Keratinocyte (primary cell): Measurements from ENCODE around the gene THBD. TPM values are rescaled to one million over a fixed set of nuclear protein-coding genes. Genes with fewer than 3 reads are reported as not detected.

ENCODE experiments used
- DNase-seq: peaks from one replicate; pipeline ENCODE4 v3.0.0-alpha.2; 2011; ENCODE audit warnings: low read depth, missing footprints, low spot score
- FAIRE-seq: peaks from 2 replicates; lab custom pipeline; 2011; peaks lifted over from hg19 to GRCh38; lab: Jason Lieb, UNC
- H2AFZ ChIP-seq: 2 replicates; pipeline ENCODE4 v1.6.0; 2012; ENCODE audit warnings: low read length, control low read depth, inconsistent platforms; ENCODE audit not compliant: control insufficient read depth
- H3K27ac ChIP-seq: 2 replicates; pipeline ENCODE4 v1.5.1; 2011; ENCODE audit warnings: low read length; ENCODE audit not compliant: control insufficient read depth, insufficient read depth
- H3K27me3 ChIP-seq: 3 replicates; pipeline ENCODE4 v1.6.0; 2011; ENCODE audit warnings: low read length; ENCODE audit not compliant: control insufficient read depth, insufficient read depth; ENCODE audit errors: extremely low read depth
- H3K36me3 ChIP-seq, 2 experiments: 2 replicates in 1 of 2; 3 replicates in 1 of 2; pipeline ENCODE4 v1.5.1; 2011; ENCODE audit warnings: low read length in 2 of 2, mild to moderate bottlenecking in 1 of 2; ENCODE audit not compliant: control insufficient read depth in 2 of 2, insufficient read depth in 2 of 2; ENCODE audit errors: extremely low read depth in 1 of 2
- H3K4me1 ChIP-seq: 3 replicates; pipeline ENCODE4 v1.5.1; 2011; ENCODE audit warnings: low read length; ENCODE audit not compliant: control insufficient read depth, insufficient read depth; ENCODE audit errors: extremely low read depth
- H3K4me2 ChIP-seq: 3 replicates; pipeline ENCODE4 v1.6.0; 2011; ENCODE audit warnings: low read depth, low read length; ENCODE audit not compliant: control insufficient read depth, insufficient read depth; ENCODE audit errors: extremely low read depth
- H3K4me3 ChIP-seq, 3 experiments: fragments of 200-600 bp in 1 of 3; sonication (generic) in 1 of 3; 2 replicates in 2 of 3; 3 replicates in 1 of 3; pipeline ENCODE4 v1.5.1; 2011 to 2016; ENCODE audit warnings: low read length in 3 of 3, mild to moderate bottlenecking in 3 of 3, control low read depth in 2 of 3, inconsistent platforms in 1 of 3, low read depth in 1 of 3, mixed read lengths in 1 of 3, mixed run types in 1 of 3, moderate library complexity in 1 of 3; ENCODE audit not compliant: control insufficient read depth in 2 of 3, insufficient read depth in 2 of 3; ENCODE audit errors: extremely low read depth in 1 of 3
- H3K79me2 ChIP-seq: 2 replicates; pipeline ENCODE4 v1.6.0; 2012; ENCODE audit warnings: low read length; ENCODE audit not compliant: control insufficient read depth, insufficient read depth
- H3K9ac ChIP-seq: 3 replicates; pipeline ENCODE4 v1.6.0; 2011; ENCODE audit warnings: low read length; ENCODE audit not compliant: control insufficient read depth, insufficient read depth; ENCODE audit errors: extremely low read depth
- H3K9me1 ChIP-seq: 3 replicates; pipeline ENCODE4 v1.6.0; 2011; ENCODE audit warnings: low read length; ENCODE audit not compliant: control insufficient read depth, insufficient read depth; ENCODE audit errors: extremely low read depth
- H3K9me3 ChIP-seq: 2 replicates; pipeline ENCODE4 v1.5.1; 2012; ENCODE audit warnings: low read depth, low read length; ENCODE audit not compliant: control insufficient read depth
- H4K20me1 ChIP-seq: 3 replicates; pipeline ENCODE4 v1.6.0; 2011; ENCODE audit warnings: low read length; ENCODE audit not compliant: control insufficient read depth, insufficient read depth; ENCODE audit errors: extremely low read depth
- EZH2 ChIP-seq: IDR thresholded peaks from one replicate; pipeline ENCODE4 v1.6.1; 2012; ENCODE audit warnings: inconsistent platforms, mild to moderate bottlenecking, low read length, moderate library complexity
- dilution Hi-C: fragments of 300-500 bp; cut with MboI; formaldehyde crosslinking; loops from one replicate; pipeline ENCODE4 v1.7.0; 2020; ENCODE audit warnings: low sequenced_read_pairs; ENCODE audit not compliant: extremely low pct_ligation_motif_present
- polyA plus RNA-seq, 5 experiments: library from polyadenylated mRNA; depleted of rRNA in 3 of 5; stranded (reverse) in 3 of 5; stranded (forward) in 1 of 5; unstranded in 1 of 5; fragments of >200 nt; gene quantifications; 1 replicate in 1 of 5; 2 replicates in 3 of 5; 3 replicates in 1 of 5; pipeline versions ENCODE4 v1.2.1 to v1.2.3, GENCODE V29; 2011 to 2012; ENCODE audit warnings: missing spikeins in 2 of 5, low read depth in 1 of 5, low replicate concordance in 1 of 5
- TF ChIP-seq, protein P1 (sequence below), 3 experiments: IDR thresholded peaks in 1 of 3; conservative IDR thresholded peaks in 1 of 3; optimal IDR thresholded peaks in 1 of 3; 2 replicates in 2 of 3; 3 replicates in 1 of 3; pipeline versions ENCODE3 to v1.5.1; 2011; ENCODE audit warnings: low read length in 3 of 3, mild to moderate bottlenecking in 3 of 3, moderate library complexity in 2 of 3, control low read depth in 1 of 3, inconsistent platforms in 1 of 3; ENCODE audit not compliant: insufficient read depth in 2 of 3; ENCODE audit errors: extremely low read depth in 1 of 3

The THBD gene
- polyA plus RNA-seq, 1 donor (not counting 4 experiments of a cell fraction or from before 2014, with no cell fraction given), result 4.7 TPM

DNA sequence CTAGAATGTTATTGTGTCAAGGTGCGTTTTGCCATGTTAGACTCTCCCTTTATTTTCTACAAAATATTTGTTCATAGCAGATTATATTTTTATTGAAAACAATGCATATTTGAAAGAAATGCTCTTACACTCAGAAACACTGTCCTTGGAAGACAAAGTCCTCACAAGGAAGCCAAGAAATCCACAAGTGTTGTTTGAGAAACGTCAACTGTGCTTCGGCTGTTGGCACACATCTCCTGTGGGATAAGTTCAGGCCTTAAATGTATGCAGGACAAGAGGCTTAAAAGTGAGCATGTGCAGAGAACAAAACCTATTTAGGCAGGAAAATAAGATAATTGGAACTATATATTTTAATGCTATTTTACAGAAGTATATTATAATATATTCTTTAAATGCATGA lies 9.5 kb upstream of the THBD start:
- H2AFZ ChIP-seq, result no peak overlapping the region
- no peaks in the 10 kb centered on the region for H3K9me1 ChIP-seq
- H3K27ac ChIP-seq, result no peak overlapping the region
- dilution Hi-C loops, result no loop called here
- no peaks in the 10 kb centered on the region for H3K27me3 ChIP-seq
- no peak overlapping the region for H3K4me2 ChIP-seq
- DNase-seq (no peak), FAIRE-seq (no peak)
- TF ChIP-seq, protein P1, sequence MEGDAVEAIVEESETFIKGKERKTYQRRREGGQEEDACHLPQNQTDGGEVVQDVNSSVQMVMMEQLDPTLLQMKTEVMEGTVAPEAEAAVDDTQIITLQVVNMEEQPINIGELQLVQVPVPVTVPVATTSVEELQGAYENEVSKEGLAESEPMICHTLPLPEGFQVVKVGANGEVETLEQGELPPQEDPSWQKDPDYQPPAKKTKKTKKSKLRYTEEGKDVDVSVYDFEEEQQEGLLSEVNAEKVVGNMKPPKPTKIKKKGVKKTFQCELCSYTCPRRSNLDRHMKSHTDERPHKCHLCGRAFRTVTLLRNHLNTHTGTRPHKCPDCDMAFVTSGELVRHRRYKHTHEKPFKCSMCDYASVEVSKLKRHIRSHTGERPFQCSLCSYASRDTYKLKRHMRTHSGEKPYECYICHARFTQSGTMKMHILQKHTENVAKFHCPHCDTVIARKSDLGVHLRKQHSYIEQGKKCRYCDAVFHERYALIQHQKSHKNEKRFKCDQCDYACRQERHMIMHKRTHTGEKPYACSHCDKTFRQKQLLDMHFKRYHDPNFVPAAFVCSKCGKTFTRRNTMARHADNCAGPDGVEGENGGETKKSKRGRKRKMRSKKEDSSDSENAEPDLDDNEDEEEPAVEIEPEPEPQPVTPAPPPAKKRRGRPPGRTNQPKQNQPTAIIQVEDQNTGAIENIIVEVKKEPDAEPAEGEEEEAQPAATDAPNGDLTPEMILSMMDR (optimal IDR thresholded peaks at IDR 0.05 in 1 of 3, IDR thresholded peaks at IDR 0.05 in 1 of 3, conservative IDR thresholded peaks at IDR 0.05 in 1 of 3; ENCODE audit: extremely low read depth in 1 of 3, insufficient read depth in 2 of 3, low read length in 3 of 3), result no peak
- TF ChIP-seq EZH2, result no peak
- H3K79me2 ChIP-seq, result no peaks in the 10 kb centered on the region
- H3K9ac ChIP-seq, result no peak overlapping the region
- no peaks in the 10 kb centered on the region for H3K36me3 ChIP-seq
- no peaks in the 10 kb centered on the region for H3K9me3 ChIP-seq
- no peaks in the 10 kb centered on the region for H3K4me1 ChIP-seq
- no peak overlapping the region for H3K4me3 ChIP-seq
- H4K20me1 ChIP-seq, result no peaks in the 10 kb centered on the region

DNA sequence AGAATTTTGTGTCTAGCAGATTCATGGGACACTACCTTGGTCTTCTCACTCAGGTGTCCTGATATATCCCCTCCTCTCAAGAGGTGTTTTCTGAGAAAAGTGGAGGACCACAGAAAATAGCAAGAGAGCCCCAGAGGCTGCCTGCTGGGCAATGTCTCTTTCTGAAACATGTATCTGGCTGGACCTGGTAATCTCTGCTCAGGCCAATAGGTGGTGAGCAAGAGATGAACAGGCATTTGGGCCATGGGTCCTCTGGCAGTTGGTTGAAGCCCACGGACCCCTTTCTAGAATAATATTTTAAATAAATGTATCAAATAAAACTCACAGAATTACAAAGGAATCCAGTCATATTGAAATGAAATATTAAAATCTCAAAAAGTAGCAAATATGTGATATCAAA lies 8.8 kb upstream of the THBD start:
- Histone ChIP-seq H3K36me3 (no peaks in the 10 kb centered on the region), H4K20me1 (no peaks in the 10 kb centered on the region), H3K9ac (no peak overlapping the region), H3K27ac (no peak overlapping the region), H3K4me1 (no peaks in the 10 kb centered on the region), H3K27me3 (no peaks in the 10 kb centered on the region), H3K9me1 (no peaks in the 10 kb centered on the region), H3K4me2 (no peak overlapping the region), H3K79me2 (no peaks in the 10 kb centered on the region), H3K9me3 (no peaks in the 10 kb centered on the region), H2AFZ (no peak overlapping the region), H3K4me3 (no peak overlapping the region)
- TF ChIP-seq, protein P1 (optimal IDR thresholded peaks at IDR 0.05 in 1 of 3, IDR thresholded peaks at IDR 0.05 in 1 of 3, conservative IDR thresholded peaks at IDR 0.05 in 1 of 3; ENCODE audit: extremely low read depth in 1 of 3, insufficient read depth in 2 of 3, low read length in 3 of 3), result peak in 2 of 3 experiments; percentile 26 to 45
- TF ChIP-seq EZH2, result no peak
- FAIRE-seq, result no peak
- DNase-seq, result no peak
- dilution Hi-C loops, result no loop called here
